Measurements from ENCODE around the gene SRP19. TPM values are rescaled to one million over a fixed set of nuclear protein-coding genes. Genes with fewer than 3 reads are reported as not detected.

Gene SRP19
- total and polyA plus RNA-seq, 2 experiments from 2014 or later, result 104 to 406 TPM

GRCh38 chr5:112848116-112848811, 12.8 kb upstream of the SRP19 start:
- H3K4me3 Mint-ChIP-seq, result peak overlapping the region; percentile 6; the same call in 1 of the 3 replicates
- Histone ChIP-seq H3K9me2 (ENCODE audit: insufficient read depth) (no peaks in the 10 kb centered on the region), H3K27ac (ENCODE audit: low read depth) (no peak overlapping the region; the same call in 1 of the 2 replicates), H2AFZ (no peak overlapping the region), H3K27me3 (ENCODE audit: insufficient read depth) (no peaks in the 10 kb centered on the region), H3K4me2 (peak overlapping the region; percentile 48; the same call in 1 of the 2 replicates), H3K4me1 (ENCODE audit: insufficient read depth) (peaks cover 18% of the 10 kb centered on the region), H3K4me3 (peak overlapping the region; percentile 10; the same call in 1 of the 2 replicates), H3K79me2 (replicated peaks; ENCODE audit: insufficient read depth) (no peaks in the 10 kb centered on the region), H3K36me3 (ENCODE audit: insufficient read depth) (no peaks in the 10 kb centered on the region), H3F3A (replicated peaks; ENCODE audit: low read depth) (no peaks in the 10 kb centered on the region), H4K20me1 (replicated peaks; ENCODE audit: insufficient read depth) (no peaks in the 10 kb centered on the region)
- H3K4me1 Mint-ChIP-seq, result peaks cover 19% of the 10 kb centered on the region
- peak overlapping the region; percentile 72 for H3K27ac Mint-ChIP-seq
- peaks cover 2% of the 10 kb centered on the region for H3K27me3 Mint-ChIP-seq (ENCODE audit: insufficient read depth, low read depth, poor library complexity)
- no peaks in the 10 kb centered on the region for H3K9me3 Mint-ChIP-seq
- TF ChIP-seq CREB1 (CRISPR knock-in tag; IDR thresholded peaks at IDR 0.05; ENCODE audit: low read depth) (peak; percentile 55; the same call in 1 of the 2 replicates), ETS1 (IDR thresholded peaks at IDR 0.05) (no peak), POLR2AphosphoS5 (IDR thresholded peaks at IDR 0.05; ENCODE audit: low read depth) (no peak), STAT1 (IDR thresholded peaks at IDR 0.05; ENCODE audit: unreplicated experiment) (no peak), EZH2 (IDR thresholded peaks at IDR 0.05; ENCODE audit: low read depth, unreplicated experiment) (no peak), ZNF331 (CRISPR knock-in tag; IDR thresholded peaks at IDR 0.05; ENCODE audit: low read depth) (no peak), CTCF (conservative IDR thresholded peaks at IDR 0.05; ENCODE audit: low read depth in 2 of 2) (peak; percentile 74 to 81), ZNF462 (CRISPR knock-in tag; IDR thresholded peaks at IDR 0.05) (no peak), NANOG (IDR thresholded peaks at IDR 0.05; ENCODE audit: borderline replicate concordance) (no peak), JUNB (IDR thresholded peaks at IDR 0.05; ENCODE audit: unreplicated experiment) (no peak), REST (IDR thresholded peaks at IDR 0.05; ENCODE audit: unreplicated experiment) (no peak), EZH2phosphoT487 (IDR thresholded peaks at IDR 0.05; ENCODE audit: unreplicated experiment) (no peak), ZNF114 (CRISPR knock-in tag; IDR thresholded peaks at IDR 0.05) (no peak)
- H3K36me3 Mint-ChIP-seq (ENCODE audit: low read depth), result no peaks in the 10 kb centered on the region
- ATAC-seq (peak; percentile 97), DNase-seq (ENCODE audit: low spot score) (peak; percentile 95)

Data from GM23338 (cell line).